WTC11 (cell line): ENCODE results near the gene NXF1. TPM values are rescaled to one million over a fixed set of nuclear protein-coding genes. Genes with fewer than 3 reads are reported as not detected.

ENCODE experiments used
- ATAC-seq: fragments of 200-7000 bp; cut with Tn5 transposase; 2 replicates; pipeline ENCODE4 v1.10.0; 2021; ENCODE audit warnings: mild to moderate bottlenecking, moderate library complexity
- CTCF ChIA-PET: fragments of 300-600 bp; sonication (Branson Sonifier 250); formaldehyde crosslinking; loops from one replicate; lab custom pipeline; 2021; ENCODE audit warnings: antibody characterized with exemption; lab: Charles Lee
- POLR2A ChIA-PET: fragments of 350-600 bp; sonication (Branson Sonifier 250); formaldehyde crosslinking; loops from one replicate; lab custom pipeline; 2021; ENCODE audit warnings: antibody characterized with exemption; lab: Charles Lee
- DNase-seq: peaks from one replicate; pipeline ENCODE4 v3.0.0; 2021; ENCODE audit warnings: low spot score
- H3K27ac Mint-ChIP-seq: 2 replicates; pipeline ENCODE4 v1.8.0; 2021; ENCODE audit warnings: mixed read lengths
- H3K27me3 Mint-ChIP-seq: 2 replicates; pipeline ENCODE4 v1.8.0; 2021; ENCODE audit warnings: low read depth, mild to moderate bottlenecking, moderate library complexity, mixed read lengths
- H3K36me3 Mint-ChIP-seq: 2 replicates; pipeline ENCODE4 v1.8.0; 2021; ENCODE audit warnings: mixed read lengths
- H3K4me1 Mint-ChIP-seq: 2 replicates; pipeline ENCODE4 v1.8.0; 2022; ENCODE audit warnings: mixed read lengths
- H3K4me3 Mint-ChIP-seq: 2 replicates; pipeline ENCODE4 v1.8.0; 2021; ENCODE audit warnings: mild to moderate bottlenecking, moderate library complexity, mixed read lengths
- H3K9me3 Mint-ChIP-seq: 2 replicates; pipeline ENCODE4 v1.8.0; 2021; ENCODE audit warnings: mixed read lengths
- ATF1 ChIP-seq: sonication (generic); formaldehyde crosslinking; IDR thresholded peaks from 2 replicates; pipeline ENCODE4 v1.8.1; 2023; ENCODE audit warnings: mild to moderate bottlenecking, moderate library complexity, missing genetic modification reagents
- ATF2 ChIP-seq: sonication (generic); formaldehyde crosslinking; IDR thresholded peaks from 2 replicates; pipeline ENCODE4 v1.8.1; 2022; ENCODE audit warnings: low read depth, missing genetic modification reagents, borderline replicate concordance
- EMX1 ChIP-seq: fragments of 250-450 bp; sonication (Bioruptor Pico); IDR thresholded peaks from 2 replicates; pipeline ENCODE4 v1.8.0; 2021; ENCODE audit warnings: mild to moderate bottlenecking
- FOXK1 ChIP-seq: sonication (generic); formaldehyde crosslinking; IDR thresholded peaks from 2 replicates; pipeline ENCODE4 v1.8.0; 2022; ENCODE audit warnings: mild to moderate bottlenecking, moderate library complexity, missing genetic modification reagents
- GTF2I ChIP-seq: fragments of 250-450 bp; sonication (Bioruptor Pico); conservative IDR thresholded peaks from 2 replicates; pipeline ENCODE4 v1.4.0; 2021; ENCODE audit warnings: mild to moderate bottlenecking
- HMGA2 ChIP-seq: fragments of 250-450 bp; sonication (Bioruptor Pico); IDR thresholded peaks from 2 replicates; pipeline ENCODE4 v1.4.0; 2021; ENCODE audit warnings: mild to moderate bottlenecking, moderate library complexity
- IRF2 ChIP-seq: sonication (generic); formaldehyde crosslinking; IDR thresholded peaks from 2 replicates; pipeline ENCODE4 v1.8.0; 2022; ENCODE audit warnings: low read depth, missing genetic modification reagents, borderline replicate concordance
- NFATC4 ChIP-seq: fragments of 250-450 bp; sonication (Bioruptor Pico); IDR thresholded peaks from 2 replicates; pipeline ENCODE4 v1.9.0; 2021; ENCODE audit warnings: mild to moderate bottlenecking
- NFE2L1 ChIP-seq: sonication (generic); formaldehyde crosslinking; IDR thresholded peaks from 2 replicates; pipeline ENCODE4 v1.8.1; 2023; ENCODE audit warnings: missing genetic modification reagents
- NR2C2 ChIP-seq: sonication (generic); formaldehyde crosslinking; IDR thresholded peaks from 2 replicates; pipeline ENCODE4 v1.8.0; 2022; ENCODE audit warnings: mild to moderate bottlenecking, missing genetic modification reagents
- SP1 ChIP-seq: sonication (generic); formaldehyde crosslinking; conservative IDR thresholded peaks from 2 replicates; pipeline ENCODE4 v1.8.1; 2022; ENCODE audit warnings: missing genetic modification reagents
- TP53 ChIP-seq: sonication (generic); formaldehyde crosslinking; IDR thresholded peaks from 2 replicates; pipeline ENCODE4 v1.8.1; 2023; ENCODE audit warnings: mild to moderate bottlenecking, missing genetic modification reagents
- ZNF121 ChIP-seq: sonication (generic); formaldehyde crosslinking; IDR thresholded peaks from 2 replicates; pipeline ENCODE4 v1.8.0; 2023; ENCODE audit warnings: missing genetic modification reagents
- ZNF512 ChIP-seq: sonication (generic); formaldehyde crosslinking; IDR thresholded peaks from 2 replicates; pipeline ENCODE4 v1.8.1; 2022; ENCODE audit warnings: missing genetic modification reagents, borderline replicate concordance
- ZNF671 ChIP-seq: fragments of 250-450 bp; sonication (Bioruptor Pico); IDR thresholded peaks from 2 replicates; pipeline ENCODE4 v1.8.0; 2021; ENCODE audit warnings: mild to moderate bottlenecking
- total RNA-seq: library from RNA; stranded (reverse); gene quantifications from 3 replicates; pipeline ENCODE4 v1.2.3, GENCODE V29; 2021
- TF ChIP-seq, protein P1 (sequence below): sonication (generic); formaldehyde crosslinking; IDR thresholded peaks from 2 replicates; pipeline ENCODE4 v1.8.0; 2023; ENCODE audit warnings: missing genetic modification reagents
- TF ChIP-seq, protein P2 (sequence below): fragments of 250-450 bp; sonication (Bioruptor Pico); conservative IDR thresholded peaks from 2 replicates; pipeline ENCODE4 v1.9.0; 2021; ENCODE audit warnings: mild to moderate bottlenecking
- TF ChIP-seq, protein P3 (sequence below): sonication (generic); formaldehyde crosslinking; IDR thresholded peaks from 2 replicates; pipeline ENCODE4 v1.8.1; 2023; ENCODE audit warnings: mild to moderate bottlenecking, missing genetic modification reagents
- TF ChIP-seq, protein P4 (sequence below): fragments of 250-450 bp; sonication (Bioruptor Pico); IDR thresholded peaks from 2 replicates; pipeline ENCODE4 v1.9.0; 2021; ENCODE audit warnings: mild to moderate bottlenecking

Gene NXF1
- total RNA-seq, 1 experiment from 2014 or later: 43.2 TPM

- TF ChIP-seq GTF2I (CRISPR knock-in tag): no peak
- peak; percentile 99 for TF ChIP-seq SP1 (CRISPR knock-in tag)
These were observed at the start of gene NXF1 (continued) for GRCh38 chr11:62805076-62805892.

DNA sequence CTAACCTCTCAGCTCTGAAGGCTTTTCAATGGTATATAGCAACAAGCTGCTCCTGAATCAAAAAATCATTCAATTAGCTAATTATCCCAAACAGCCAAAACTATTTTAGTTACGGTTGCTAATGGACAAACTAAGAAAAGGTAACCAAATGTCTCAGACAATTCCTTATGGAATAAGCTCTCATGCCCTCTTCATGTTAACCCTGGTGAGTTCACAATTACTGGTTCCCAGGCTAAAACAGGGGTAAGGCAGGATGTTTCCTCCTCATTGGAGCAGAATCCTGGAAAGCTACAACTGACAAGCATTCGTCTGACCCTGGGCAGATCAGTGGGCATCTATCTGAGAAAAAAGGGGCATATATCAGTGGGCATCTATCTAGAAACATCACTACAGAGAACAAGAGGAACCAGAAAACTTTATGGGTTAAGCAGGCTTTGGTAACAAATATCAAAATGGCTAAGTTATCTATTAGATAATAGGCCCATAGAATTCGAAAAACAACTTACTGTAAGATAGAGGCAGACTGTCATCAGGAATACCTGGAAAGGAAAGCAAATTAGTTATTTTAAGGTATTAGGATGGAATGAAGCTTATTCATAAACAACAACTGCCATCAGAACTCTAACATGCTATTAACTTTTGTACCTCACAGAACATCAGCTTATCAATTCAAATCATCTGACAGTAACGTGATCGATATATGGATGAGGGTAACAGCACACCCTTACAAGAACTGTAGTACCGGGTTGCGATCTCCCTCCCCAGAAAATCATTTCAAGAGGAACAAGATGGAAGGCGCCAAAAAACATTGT lies 49.0 kb upstream of the NXF1 start:
- DNase-seq: no peak
- ATAC-seq: no peak
- Mint-ChIP-seq H3K27me3 (0 out of 2 replicates have a peak, but pooled peaks cover 4% of the 10 kb centered on the region), H3K9me3 (no peaks in the 10 kb centered on the region), H3K36me3 (peaks cover 49% of the 10 kb centered on the region), H3K4me1 (peaks cover 48% of the 10 kb centered on the region), H3K4me3 (peak overlapping the region; percentile 99), H3K27ac (peak overlapping the region; percentile 95)
- POLR2A ChIA-PET: interaction anchor here (0.7 to 5.4 kb wide), 7 partner anchors 11 to 68 kb away, joined by 3 to 83 read pairs (median 4); partner anchors contain the start of genes SLC3A2, STX5 and WDR74
- CTCF ChIA-PET: no interaction called here
- TF ChIP-seq ZNF671 (peak; percentile 69; the same call in 1 of the 2 replicates), NFE2L1 (0 out of 2 replicates have a peak, but pooled peaks have one; percentile 1)
- TF ChIP-seq, protein P1, sequence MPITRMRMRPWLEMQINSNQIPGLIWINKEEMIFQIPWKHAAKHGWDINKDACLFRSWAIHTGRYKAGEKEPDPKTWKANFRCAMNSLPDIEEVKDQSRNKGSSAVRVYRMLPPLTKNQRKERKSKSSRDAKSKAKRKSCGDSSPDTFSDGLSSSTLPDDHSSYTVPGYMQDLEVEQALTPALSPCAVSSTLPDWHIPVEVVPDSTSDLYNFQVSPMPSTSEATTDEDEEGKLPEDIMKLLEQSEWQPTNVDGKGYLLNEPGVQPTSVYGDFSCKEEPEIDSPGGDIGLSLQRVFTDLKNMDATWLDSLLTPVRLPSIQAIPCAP: no peak
- TF ChIP-seq, protein P2, sequence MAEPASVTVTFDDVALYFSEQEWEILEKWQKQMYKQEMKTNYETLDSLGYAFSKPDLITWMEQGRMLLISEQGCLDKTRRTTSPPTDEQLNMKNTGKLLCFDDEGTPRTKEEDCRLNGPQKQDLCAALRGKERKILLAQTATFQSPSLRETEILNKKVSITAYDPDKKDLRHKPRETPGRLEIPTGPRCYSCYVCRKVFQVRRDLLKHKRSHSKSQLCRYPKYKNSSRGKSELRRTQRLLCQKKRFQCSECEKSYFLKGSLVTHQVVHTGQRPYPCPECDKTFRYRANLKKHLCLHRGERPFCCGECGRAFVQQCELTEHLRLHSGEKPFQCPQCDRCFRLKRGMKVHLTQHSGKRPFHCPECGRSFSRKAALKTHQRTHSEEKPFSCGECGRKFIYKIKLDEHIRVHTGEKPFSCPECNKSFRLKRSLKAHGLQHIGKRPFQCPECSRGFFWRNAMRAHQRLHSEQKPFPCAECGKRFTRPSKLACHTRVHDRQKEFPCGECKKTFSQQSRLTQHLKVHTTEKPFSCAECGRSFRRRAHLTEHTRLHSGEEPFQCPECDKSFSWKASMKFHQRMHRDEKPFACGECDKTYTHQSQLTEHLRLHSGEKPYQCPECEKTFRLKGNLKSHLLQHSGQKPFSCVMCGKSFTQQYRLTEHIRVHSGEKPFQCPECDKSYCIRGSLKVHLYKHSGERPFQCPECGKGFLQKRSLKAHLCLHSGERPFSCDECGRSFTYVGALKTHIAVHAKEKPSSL (CRISPR knock-in tag): 0 out of 2 replicates have a peak, but pooled peaks have one; percentile 14

GRCh38 chr11:62853279-62853965 lies 48.2 kb upstream of the NXF1 start:
- ATAC-seq: no peak
- ChIA-PET CTCF (interaction anchor here (0.8 kb wide), 1 partner anchor 9 kb away, joined by 3 read pairs; no protein-coding TSS in a partner anchor), POLR2A (interaction anchor here (1.2 to 5.4 kb wide), 4 partner anchors 13 to 67 kb away, joined by 3 to 83 read pairs (median 24); partner anchors contain the start of genes SLC3A2, STX5 and WDR74)
- peak overlapping the region; percentile 95 for H3K27ac Mint-ChIP-seq
- 0 out of 2 replicates have a peak, but pooled peaks cover 4% of the 10 kb centered on the region for H3K27me3 Mint-ChIP-seq
- peak overlapping the region; percentile 99 for H3K4me3 Mint-ChIP-seq
- H3K9me3 Mint-ChIP-seq: no peaks in the 10 kb centered on the region
- no peak for DNase-seq
- H3K36me3 Mint-ChIP-seq: peaks cover 47% of the 10 kb centered on the region
- H3K4me1 Mint-ChIP-seq: peaks cover 41% of the 10 kb centered on the region
- no peak for TF ChIP-seq TP53 (CRISPR knock-in tag)
- no peak for TF ChIP-seq ATF1 (CRISPR knock-in tag)
- TF ChIP-seq ZNF121: no peak
- TF ChIP-seq, protein P3, sequence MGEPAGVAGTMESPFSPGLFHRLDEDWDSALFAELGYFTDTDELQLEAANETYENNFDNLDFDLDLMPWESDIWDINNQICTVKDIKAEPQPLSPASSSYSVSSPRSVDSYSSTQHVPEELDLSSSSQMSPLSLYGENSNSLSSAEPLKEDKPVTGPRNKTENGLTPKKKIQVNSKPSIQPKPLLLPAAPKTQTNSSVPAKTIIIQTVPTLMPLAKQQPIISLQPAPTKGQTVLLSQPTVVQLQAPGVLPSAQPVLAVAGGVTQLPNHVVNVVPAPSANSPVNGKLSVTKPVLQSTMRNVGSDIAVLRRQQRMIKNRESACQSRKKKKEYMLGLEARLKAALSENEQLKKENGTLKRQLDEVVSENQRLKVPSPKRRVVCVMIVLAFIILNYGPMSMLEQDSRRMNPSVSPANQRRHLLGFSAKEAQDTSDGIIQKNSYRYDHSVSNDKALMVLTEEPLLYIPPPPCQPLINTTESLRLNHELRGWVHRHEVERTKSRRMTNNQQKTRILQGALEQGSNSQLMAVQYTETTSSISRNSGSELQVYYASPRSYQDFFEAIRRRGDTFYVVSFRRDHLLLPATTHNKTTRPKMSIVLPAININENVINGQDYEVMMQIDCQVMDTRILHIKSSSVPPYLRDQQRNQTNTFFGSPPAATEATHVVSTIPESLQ (CRISPR knock-in tag): no peak
- no peak for TF ChIP-seq FOXK1
- TF ChIP-seq NFATC4 (CRISPR knock-in tag): 0 out of 2 replicates have a peak, but pooled peaks have one; percentile 10
- peak; percentile 64; the same call in 1 of the 2 replicates for TF ChIP-seq EMX1
- no peak for TF ChIP-seq IRF2
- no peak for TF ChIP-seq NR2C2 (CRISPR knock-in tag)
- no peak for TF ChIP-seq ATF2 (CRISPR knock-in tag)
- TF ChIP-seq, protein P4, sequence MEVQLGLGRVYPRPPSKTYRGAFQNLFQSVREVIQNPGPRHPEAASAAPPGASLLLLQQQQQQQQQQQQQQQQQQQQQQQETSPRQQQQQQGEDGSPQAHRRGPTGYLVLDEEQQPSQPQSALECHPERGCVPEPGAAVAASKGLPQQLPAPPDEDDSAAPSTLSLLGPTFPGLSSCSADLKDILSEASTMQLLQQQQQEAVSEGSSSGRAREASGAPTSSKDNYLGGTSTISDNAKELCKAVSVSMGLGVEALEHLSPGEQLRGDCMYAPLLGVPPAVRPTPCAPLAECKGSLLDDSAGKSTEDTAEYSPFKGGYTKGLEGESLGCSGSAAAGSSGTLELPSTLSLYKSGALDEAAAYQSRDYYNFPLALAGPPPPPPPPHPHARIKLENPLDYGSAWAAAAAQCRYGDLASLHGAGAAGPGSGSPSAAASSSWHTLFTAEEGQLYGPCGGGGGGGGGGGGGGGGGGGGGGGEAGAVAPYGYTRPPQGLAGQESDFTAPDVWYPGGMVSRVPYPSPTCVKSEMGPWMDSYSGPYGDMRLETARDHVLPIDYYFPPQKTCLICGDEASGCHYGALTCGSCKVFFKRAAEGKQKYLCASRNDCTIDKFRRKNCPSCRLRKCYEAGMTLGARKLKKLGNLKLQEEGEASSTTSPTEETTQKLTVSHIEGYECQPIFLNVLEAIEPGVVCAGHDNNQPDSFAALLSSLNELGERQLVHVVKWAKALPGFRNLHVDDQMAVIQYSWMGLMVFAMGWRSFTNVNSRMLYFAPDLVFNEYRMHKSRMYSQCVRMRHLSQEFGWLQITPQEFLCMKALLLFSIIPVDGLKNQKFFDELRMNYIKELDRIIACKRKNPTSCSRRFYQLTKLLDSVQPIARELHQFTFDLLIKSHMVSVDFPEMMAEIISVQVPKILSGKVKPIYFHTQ (CRISPR knock-in tag): 0 out of 2 replicates have a peak, but pooled peaks have one; percentile 19
- TF ChIP-seq HMGA2: no peak
- 0 out of 2 replicates have a peak, but pooled peaks have one; percentile 32 for TF ChIP-seq ZNF512 (CRISPR knock-in tag)
